ENCODE data around the gene B3GNT2.

Gene B3GNT2

DNA sequence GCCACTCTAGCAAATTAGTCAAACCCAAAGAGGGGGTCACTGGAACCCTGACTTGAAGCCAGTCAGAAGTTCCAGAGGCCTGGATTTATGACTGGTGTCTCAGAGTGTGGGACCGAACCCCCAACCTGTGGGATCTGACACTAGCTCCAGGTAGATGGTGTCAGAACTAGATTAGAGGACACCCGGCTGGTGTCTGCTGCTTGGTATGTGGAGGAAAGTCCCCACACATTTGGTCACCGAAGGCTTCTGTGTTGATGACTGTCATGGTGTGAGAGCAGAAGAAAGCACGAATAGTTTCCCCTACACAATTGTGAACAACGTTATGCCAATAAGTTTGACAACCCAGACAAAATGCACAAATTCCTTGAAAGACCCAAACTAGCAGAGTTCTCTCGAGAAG is 48.1 kb downstream of the B3GNT2 start:
- DNase-seq: no peak

- DNase-seq: no peak
These were observed 52.3 kb downstream of the B3GNT2 start for GRCh38 chr2:62248226-62248625.

DNA sequence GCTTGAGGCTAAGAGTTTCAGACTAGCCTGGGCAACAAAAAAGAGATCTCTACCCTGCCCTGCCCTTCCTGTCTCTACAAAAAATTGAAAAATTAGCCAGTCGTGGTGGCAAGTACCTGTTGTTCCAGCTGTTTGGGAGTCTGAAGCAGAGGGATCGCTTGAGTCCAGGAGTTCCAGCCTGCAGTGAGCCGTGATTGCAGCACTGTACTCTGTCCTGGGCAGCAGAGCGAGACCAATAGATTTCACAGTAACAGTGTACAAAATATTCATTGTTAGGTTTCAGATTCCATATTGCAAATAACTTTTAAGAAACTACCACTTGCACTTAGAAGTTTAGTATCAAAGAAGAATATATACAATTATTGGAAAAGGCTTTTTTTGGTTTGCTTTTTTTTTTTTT is 54.3 kb downstream of the B3GNT2 start:
- DNase-seq: no peak

DNA sequence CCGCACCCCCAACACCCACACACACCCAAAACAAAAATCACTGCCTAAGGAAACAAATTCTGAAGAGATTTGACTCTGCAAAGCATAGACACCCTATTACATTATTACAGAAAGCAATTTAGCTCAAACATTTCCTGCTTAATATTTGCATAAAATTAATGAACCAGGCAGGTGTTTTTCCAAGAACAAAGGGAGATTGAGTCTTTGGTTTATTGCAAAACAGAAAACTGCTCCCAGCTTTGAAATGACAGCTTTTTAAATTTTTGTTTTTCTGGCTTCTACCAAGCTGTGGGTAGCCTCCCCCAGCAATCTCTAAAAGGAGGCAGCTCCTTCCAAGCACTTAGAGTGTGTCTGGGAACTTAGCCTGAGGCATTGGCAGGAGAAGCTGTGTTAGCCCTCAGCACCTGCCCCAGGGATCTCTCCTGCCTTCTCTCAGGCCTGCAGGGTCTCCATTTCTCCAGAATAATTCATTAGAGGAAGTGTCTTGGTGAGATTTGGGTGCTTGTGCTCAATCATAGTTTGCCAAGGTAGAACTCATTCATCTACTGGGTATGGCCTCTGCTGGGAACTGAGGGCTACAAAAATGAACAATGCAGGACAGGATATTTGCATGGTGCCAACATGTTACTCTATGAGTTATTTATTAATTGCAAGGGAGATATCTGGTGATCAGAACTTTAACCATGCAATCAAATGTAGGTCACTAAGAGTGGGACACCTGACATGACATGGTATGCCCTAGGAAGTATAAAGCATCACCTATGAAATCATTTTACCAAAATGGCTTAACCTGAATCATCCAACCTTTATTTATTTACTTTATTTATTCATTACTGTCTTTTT is 58.7 kb downstream of the B3GNT2 start:
- no peak for DNase-seq

DNA sequence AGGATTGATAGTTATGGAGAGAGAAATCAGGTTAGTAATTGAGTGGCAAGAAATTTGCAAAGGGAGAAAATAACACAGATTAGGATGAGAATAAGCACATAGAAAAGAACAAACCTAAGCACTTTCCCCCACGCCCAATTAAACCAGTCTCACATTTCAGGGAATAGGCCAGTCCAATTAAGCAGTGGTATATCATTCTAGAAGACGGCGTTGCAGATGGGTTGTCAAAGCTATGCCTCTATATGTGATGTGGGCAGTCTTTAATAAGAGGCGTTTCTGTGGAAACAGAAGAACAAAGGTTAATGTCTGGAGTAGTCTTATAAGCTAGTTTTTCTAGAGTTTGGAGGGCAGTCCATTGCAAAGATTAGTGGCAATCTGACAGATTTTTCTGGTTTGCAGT is 61.6 kb downstream of the B3GNT2 start:
- DNase-seq: no peak

DNA sequence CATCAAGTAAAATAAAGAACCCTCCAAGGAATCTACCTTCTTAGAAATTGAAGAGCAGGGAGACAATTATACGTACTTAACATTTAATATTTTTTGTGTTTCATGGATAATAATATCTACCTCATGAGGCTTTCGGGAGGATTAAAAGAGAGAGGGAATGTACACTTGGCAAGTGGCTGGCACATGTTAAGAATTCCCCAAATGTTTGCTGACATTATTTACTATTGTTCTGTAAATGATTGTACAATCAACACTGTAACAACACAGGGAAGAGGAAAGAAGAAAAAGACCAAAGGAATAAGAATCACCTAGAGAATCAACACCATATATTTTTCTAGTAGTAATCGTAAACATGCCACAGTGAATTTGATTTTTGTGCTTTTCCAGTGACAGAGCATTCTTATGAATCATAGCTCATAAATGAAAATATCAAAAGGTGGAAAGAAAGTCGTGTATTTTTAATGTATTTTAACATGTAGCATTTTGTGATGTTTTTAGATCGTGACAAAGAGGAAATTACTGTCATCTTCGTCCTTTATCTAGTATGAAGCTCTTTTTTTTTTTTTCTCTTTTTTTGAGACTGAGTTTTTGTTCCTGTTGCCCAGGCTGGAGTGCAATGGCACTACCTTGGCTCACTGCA is 67.3 kb downstream of the B3GNT2 start:
- DNase-seq: no peak

DNA sequence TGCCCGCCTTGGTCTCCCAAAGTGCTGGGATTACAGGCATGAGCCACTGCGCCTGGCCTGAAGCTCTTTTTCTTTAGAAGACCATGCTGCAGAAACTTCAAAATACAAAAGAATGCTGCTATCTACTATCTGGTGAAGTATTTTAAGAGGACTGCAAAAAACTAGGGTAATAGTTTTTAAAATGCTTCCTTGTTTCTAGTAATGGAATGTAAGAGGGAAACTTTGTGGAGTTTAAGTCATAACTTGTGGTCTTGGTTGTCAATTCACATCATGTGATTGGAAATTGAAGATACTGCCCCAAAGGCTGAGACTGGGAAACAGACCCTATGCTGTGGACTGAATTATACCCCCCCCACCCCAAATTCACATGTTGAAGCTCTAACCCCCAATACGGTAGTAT is 68.3 kb downstream of the B3GNT2 start:
- no peak for DNase-seq

DNA sequence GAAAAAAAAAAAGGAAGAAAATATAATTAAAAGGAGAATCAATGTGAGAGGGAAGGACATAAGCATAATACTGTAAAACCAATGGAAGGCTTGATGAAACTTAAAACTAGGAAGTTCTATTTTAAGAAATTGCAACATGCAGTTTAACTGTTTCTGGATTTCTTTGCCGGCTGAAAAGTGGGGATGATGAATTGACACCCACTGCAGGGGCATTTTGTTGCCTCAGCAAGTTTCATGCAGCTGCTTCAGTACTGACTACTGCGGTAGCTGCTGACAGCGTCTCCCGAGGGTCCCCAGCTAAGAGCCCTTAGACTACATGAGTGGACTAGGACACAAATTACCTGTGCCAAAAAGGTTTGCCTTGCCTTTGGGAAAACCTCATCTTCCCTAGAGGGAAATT is 69.2 kb downstream of the B3GNT2 start:
- peak; percentile 92 for DNase-seq

DNA sequence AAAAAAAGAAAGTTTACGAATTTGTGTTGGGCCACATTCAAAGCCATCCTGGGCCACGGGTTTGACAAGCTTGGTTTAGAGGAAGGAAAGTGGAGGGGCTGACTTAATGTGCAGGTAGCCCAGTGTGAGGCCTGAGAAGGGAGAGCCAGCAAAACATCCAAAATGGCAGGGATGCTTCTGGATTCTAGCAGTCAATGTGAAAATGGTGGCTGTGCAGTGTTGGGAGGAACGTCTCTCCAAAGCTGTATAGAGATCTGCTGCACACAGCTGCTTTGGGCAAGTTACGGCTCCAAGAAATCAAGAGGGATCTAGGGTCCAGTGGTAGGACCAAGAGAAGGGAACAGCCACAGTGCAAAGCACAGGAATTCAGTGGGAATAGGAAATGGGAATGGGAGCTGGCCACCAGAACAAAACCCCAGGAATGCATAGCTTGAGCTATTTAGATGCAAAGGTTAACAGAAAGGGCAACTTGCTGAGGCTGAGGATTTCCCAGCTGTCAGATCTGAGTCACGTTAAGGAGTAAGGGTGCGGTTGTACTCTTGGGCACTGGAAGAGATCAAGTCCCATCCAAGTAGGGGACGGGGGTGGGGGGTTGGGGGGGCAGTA is 70.6 kb downstream of the B3GNT2 start:
- DNase-seq: peak; percentile 34

- peak; percentile 78 for DNase-seq
These were observed 71.8 kb downstream of the B3GNT2 start for GRCh38 chr2:62267696-62268095.

- peak; percentile 34 for DNase-seq
These were observed 72.8 kb downstream of the B3GNT2 start for GRCh38 chr2:62268681-62269188.

DNA sequence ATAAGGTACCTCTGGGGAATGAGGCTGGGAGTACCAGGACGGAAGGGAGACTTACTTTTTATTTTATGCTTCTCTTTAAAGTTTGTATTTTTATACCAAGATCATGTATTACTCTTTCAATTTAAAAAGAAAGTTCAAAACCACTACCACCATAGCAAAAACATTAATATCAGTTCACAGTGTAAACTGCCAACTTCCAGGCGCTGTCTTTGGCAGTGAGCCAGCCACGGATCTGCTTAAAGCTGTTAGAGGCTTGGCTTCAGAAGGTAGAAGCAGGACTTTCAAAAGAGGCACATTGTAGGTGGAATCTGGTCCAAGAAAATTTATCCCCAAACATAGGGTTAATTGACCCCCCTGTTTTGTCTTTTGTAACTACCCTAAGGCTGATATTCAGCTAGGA is 74.8 kb downstream of the B3GNT2 start:
- no peak for DNase-seq
